K562 (cell line): ENCODE measurements around the gene CLEC4D.

ENCODE experiments used
- CBX8 ChIP-seq: fragments of 200-600 bp; sonication (generic); IDR thresholded peaks from 2 replicates; pipeline ENCODE4 v1.6.1; 2012; ENCODE audit warnings: borderline replicate concordance, mixed run types, low read depth, mild to moderate bottlenecking, moderate library complexity, mixed read lengths, low read length, control low read depth, inconsistent platforms; ENCODE audit not compliant: poor library complexity, severe bottlenecking; ENCODE audit errors: extremely low read depth
- CEBPB ChIP-seq: fragments of 450-650 bp; IDR thresholded peaks from 2 replicates; pipeline ENCODE4 v1.6.1; 2016; ENCODE audit warnings: missing genetic modification characterization, missing compliant biosample characterization
- CTCF ChIP-seq, 3 experiments: IDR thresholded peaks in 2 of 3; conservative IDR thresholded peaks in 1 of 3; 2 replicates each; pipeline ENCODE4 v1.5.1; 2011 to 2012; ENCODE audit warnings: low read length in 3 of 3, mild to moderate bottlenecking in 3 of 3, control low read depth in 2 of 3, improper control_type of control experiment in 1 of 3, inconsistent platforms in 1 of 3, low read depth in 1 of 3, mixed read lengths in 1 of 3, moderate library complexity in 1 of 3; ENCODE audit not compliant: insufficient read depth in 2 of 3
- GABPA ChIP-seq: fragments of 200-800 bp; sonication (Bioruptor generic); conservative IDR thresholded peaks from 2 replicates; pipeline ENCODE4 v1.6.1; 2016; ENCODE audit warnings: low read depth, missing genetic modification characterization, missing compliant biosample characterization
- NFIC ChIP-seq: fragments of 450-650 bp; IDR thresholded peaks from 2 replicates; pipeline ENCODE4 v1.6.1; 2017; ENCODE audit warnings: mild to moderate bottlenecking, inconsistent platforms
- PHF8 ChIP-seq: fragments of 200-600 bp; sonication (generic); IDR thresholded peaks from 2 replicates; pipeline ENCODE4 v1.6.1; 2012; ENCODE audit warnings: mixed run types, mild to moderate bottlenecking, inconsistent platforms, low read length, moderate library complexity, borderline replicate concordance
- RAD21 ChIP-seq, 2 experiments: fragments of 250-450 bp in 1 of 2; fragments of 450-650 bp in 1 of 2; sonication (Bioruptor Pico) in 1 of 2; formaldehyde crosslinking in 1 of 2; IDR thresholded peaks in 1 of 2; conservative IDR thresholded peaks in 1 of 2; 2 replicates each; pipeline versions ENCODE4 v1.4.0 to v1.8.0; 2020 to 2022; ENCODE audit warnings: mild to moderate bottlenecking in 2 of 2, moderate library complexity in 1 of 2
- ZNF143 ChIP-seq: sonication (generic); formaldehyde crosslinking; IDR thresholded peaks from 2 replicates; pipeline ENCODE4 v1.9.0; 2022; ENCODE audit warnings: mild to moderate bottlenecking, missing genetic modification reagents
- TF ChIP-seq, protein P1 (sequence below), 2 experiments: IDR thresholded peaks; 2 replicates each; pipeline ENCODE4 v1.6.1; 2011; ENCODE audit warnings: borderline replicate concordance in 1 of 2, control low read depth in 1 of 2, low read depth in 1 of 2, low read length in 1 of 2, mild to moderate bottlenecking in 1 of 2, mixed read lengths in 1 of 2, moderate library complexity in 1 of 2; ENCODE audit not compliant: insufficient read depth in 1 of 2, insufficient read length in 1 of 2, poor library complexity in 1 of 2, severe bottlenecking in 1 of 2; ENCODE audit errors: extremely low read depth in 1 of 2

DNA sequence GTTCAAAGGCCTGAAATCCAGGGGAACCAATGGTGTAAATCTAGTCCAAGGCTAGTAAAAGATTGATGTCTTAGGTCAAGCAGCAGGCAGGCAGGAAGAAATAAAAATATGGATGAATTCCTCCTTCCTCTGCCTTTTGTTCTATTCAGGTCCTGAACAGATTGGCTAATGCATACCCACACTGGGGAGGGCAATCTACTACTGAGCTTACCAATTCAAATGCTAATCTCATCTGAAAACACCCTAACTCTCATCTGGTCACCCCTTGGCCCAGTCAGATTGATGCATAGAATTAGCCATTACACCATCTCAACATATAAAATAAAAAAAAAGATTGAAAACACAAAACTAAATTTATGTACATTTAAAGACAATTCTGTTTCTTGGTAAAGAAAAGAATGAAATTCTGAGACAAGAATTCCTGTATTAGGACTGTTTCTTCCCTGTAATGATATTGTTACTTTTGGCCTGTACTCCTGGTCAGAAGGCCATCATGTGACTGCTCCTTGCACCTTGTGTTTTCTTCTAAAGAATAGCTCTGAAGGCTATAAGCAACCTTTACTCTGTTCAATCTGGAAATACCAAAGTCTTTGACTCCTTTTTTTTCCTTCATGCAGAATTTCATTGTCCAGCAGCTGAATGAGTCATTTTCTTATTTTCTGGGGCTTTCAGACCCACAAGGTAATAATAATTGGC, 37.6 kb upstream of the CLEC4D start:
- TF ChIP-seq RAD21 (CRISPR knock-in tag; conservative IDR thresholded peaks at IDR 0.05 in 1 of 2, IDR thresholded peaks at IDR 0.05 in 1 of 2) (no peak), CBX8 (no peak), CTCF (IDR thresholded peaks at IDR 0.05 in 2 of 3, conservative IDR thresholded peaks at IDR 0.05 in 1 of 3; ENCODE audit: insufficient read depth in 2 of 3, low read depth in 1 of 3, low read length in 3 of 3) (no peak), CEBPB (no peak), GABPA (tag) (no peak), NFIC (no peak), PHF8 (no peak), ZNF143 (CRISPR knock-in tag) (no peak)
- TF ChIP-seq, protein P1, sequence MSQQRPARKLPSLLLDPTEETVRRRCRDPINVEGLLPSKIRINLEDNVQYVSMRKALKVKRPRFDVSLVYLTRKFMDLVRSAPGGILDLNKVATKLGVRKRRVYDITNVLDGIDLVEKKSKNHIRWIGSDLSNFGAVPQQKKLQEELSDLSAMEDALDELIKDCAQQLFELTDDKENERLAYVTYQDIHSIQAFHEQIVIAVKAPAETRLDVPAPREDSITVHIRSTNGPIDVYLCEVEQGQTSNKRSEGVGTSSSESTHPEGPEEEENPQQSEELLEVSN (IDR thresholded peaks at IDR 0.05; ENCODE audit: borderline replicate concordance in 1 of 2, extremely low read depth in 1 of 2, insufficient read depth in 1 of 2, insufficient read length in 1 of 2, low read depth in 1 of 2, low read length in 1 of 2, poor library complexity in 1 of 2, severe bottlenecking in 1 of 2): no peak
